HG03095 (cell line): ENCODE measurements around the gene GYS1.

Experiments used
- ATAC-seq: cut with Tn5 transposase; IDR thresholded peaks from one replicate; pipeline ENCODE4 v1.9.1; 2021; ENCODE audit warnings: moderate library complexity; ENCODE audit not compliant: unreplicated experiment

Gene GYS1

DNA sequence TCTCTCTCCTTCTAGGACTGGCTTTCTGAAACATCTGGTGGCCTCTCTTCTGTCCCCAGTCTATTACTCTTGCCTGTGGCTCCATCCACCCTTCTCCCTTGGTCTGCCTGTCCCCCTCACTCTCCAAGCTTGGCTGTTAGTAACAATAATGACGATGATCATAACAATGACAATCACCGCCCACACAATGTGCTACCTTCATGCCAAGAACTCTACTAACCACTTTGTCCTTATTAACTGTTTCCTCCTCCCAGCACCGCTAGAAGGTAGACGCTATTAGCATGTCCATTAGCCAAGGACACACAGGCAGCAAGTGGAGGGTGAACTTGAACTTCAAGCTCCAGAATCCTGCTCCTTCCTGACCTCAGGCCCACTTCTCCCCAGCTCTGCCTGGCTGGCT, 2.7 kb downstream of the GYS1 start:
- no peak for ATAC-seq

DNA sequence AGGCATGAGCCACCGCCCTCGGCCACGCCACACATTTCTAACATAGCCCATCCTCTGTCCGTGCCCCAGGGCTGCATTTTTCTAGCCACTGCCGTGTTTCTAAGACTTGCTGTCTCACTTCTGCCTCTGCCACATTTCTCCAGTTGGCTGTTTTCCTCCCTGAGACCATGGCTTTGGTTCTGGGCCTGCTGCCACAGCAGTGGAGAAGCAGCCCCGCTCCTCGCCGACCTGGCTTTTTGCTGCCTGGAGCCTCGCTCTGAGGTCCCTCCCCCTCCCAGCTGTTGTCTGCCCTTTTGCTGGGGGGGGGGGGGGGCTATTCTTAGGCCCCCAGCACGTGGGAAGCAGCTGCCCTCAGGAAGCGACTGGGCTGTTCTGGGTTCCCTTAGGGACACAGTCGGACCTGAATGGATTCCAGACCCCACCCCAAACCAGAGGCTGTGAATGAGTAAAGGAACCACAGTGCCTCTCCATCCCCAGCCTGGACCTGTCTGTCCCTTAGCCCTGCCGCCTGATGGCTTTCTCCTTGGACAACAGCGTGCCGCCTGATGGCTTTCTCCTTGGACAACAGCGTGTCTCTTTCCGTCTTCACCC, 3.3 kb downstream of the GYS1 start:
- no peak for ATAC-seq

- no peak for ATAC-seq
Measured at GRCh38 chr19:48988860-48989259, 4.2 kb downstream of the GYS1 start.

GRCh38 chr19:48988286-48988685, 4.8 kb downstream of the GYS1 start:
- no peak for ATAC-seq

GRCh38 chr19:48987323-48987722, 5.8 kb downstream of the GYS1 start:
- no peak for ATAC-seq

- ATAC-seq = no peak
Measured at GRCh38 chr19:48986211-48986610, 6.9 kb downstream of the GYS1 start.

DNA sequence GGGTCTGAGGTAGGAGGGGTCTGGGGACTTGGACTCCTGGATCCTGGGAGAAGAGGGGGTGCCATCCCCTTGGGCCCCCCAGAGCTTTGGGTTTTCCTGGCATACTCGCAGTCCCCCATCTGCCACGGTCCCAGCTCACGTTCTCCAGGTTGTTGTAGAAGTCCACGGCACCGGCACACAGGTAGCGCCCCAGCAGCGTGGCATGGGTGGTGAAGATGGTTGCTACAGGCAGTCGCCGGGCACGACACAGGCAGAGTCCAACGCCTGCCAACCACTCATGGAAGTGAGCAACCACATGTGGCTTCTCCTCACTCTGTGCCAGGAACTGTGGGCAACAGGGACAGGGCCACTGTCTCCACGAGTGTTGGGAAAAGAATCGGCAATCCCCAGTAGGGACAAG, 7.4 kb downstream of the GYS1 start:
- ATAC-seq = no peak

DNA sequence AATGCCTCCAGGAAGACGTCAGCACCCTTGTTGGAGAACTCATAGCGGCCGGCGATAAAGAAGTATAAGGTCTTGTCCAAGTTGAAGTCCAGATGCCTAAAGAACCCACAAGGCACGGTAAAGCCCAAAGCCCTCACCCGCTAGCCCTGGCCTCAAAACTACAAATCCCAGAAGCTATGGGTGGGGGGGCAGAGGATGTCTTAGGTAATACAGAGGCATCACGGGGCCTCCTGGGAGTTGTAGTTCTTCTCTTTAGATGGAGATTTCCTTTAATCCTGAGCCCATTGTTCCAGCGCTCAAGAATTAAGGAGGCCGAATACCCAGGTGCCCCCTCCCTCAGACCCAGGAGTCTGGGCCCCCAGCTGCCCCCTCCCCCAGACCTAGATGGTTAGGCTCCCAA, 10.8 kb downstream of the GYS1 start:
- no peak for ATAC-seq

GRCh38 chr19:48977061-48977460, 16.0 kb downstream of the GYS1 start:
- ATAC-seq = no peak

- no peak for ATAC-seq
Measured at GRCh38 chr19:48975947-48976847, 16.9 kb downstream of the GYS1 start.

DNA sequence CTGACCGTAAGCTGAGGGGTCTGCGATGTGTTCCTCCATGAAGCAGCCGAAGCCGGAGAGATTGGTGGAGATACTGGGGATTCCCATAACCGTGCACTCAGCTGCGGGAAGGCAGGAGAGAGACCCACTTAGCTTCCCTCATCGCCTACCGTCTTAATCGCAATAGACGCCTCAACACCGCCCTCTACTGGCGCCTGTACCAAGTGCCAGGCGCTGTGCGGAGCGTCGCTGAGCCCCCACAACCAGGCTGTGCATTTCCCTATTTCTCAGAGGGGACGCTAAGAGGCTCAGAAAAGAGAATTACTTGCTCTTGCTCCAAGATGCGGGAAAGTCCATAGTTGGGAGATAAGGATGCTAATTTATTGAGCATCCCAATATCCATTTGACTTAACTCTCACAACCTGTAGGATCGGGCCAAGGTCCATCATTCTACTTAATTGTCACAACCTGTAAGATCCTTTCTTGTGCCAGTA, 22.1 kb downstream of the GYS1 start:
- no peak for ATAC-seq

- ATAC-seq = no peak
Measured at GRCh38 chr19:48970139-48970766, 22.9 kb downstream of the GYS1 start.

DNA sequence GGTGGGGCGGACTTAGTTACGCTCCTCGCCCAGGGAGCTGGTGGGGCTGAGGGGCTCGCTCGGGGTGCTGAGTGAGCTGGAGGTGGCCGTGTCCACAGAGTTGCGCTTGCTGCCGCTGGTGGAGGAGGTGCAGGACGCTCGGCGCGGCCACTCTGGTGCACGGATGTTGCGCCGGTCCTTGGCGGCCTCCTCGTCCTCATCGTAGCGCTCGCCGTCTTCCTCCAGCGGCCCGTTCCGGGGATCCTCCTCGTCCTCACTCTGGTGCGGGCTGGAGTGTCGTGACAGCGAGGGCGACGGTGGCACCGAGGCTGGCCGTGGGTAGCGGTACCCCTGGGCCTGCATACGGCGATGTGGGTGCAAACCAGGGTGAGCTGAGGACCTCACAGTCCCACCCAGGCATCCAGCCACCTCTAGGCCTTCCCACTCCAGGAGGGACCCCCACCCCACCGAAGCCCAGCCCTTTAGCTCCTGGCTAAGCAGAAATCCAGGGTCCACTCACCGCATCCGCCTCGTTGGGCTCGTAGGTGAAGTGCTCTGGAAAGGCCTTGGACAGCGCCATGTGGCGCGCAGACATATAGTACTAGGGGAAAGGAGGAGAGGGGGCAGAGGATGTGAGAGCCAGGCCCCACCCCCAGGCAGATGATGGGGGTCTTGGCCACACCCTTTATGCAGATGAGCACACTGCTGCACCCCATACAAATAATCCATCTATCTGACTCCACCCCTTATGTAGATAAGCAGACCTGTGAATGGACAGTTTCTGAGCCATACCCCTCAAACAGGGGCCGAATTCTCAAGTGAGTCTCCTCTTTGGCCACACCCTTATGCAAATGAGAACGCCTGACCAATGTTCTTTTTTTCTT, 23.6 kb downstream of the GYS1 start:
- ATAC-seq = no peak

- no peak for ATAC-seq
Measured at GRCh38 chr19:48968813-48969218, 24.3 kb downstream of the GYS1 start.

- ATAC-seq = no peak
Measured at GRCh38 chr19:48968179-48968661, 24.9 kb downstream of the GYS1 start.

GRCh38 chr19:48967346-48968178, 25.5 kb downstream of the GYS1 start:
- no peak for ATAC-seq

GRCh38 chr19:48966541-48967345, 26.4 kb downstream of the GYS1 start:
- ATAC-seq = no peak

GRCh38 chr19:48965806-48966540, 27.1 kb downstream of the GYS1 start:
- ATAC-seq = no peak
